GM23248 (cell line): ENCODE measurements around the gene PACS1.

Source experiments
- EZH2 ChIP-seq: fragments of 200-600 bp; sonication (generic); IDR thresholded peaks from 2 replicates; pipeline ENCODE4 v1.6.1; 2018; ENCODE audit warnings: antibody characterized with exemption, mild to moderate bottlenecking; ENCODE audit not compliant: insufficient read depth, poor library complexity, severe bottlenecking
- EZH2phosphoT487 ChIP-seq: fragments of 200-600 bp; sonication (generic); IDR thresholded peaks from 2 replicates; pipeline ENCODE4 v1.6.1; 2018; ENCODE audit warnings: antibody characterized with exemption, moderate library complexity, mild to moderate bottlenecking, low read depth; ENCODE audit not compliant: insufficient read depth

DNA sequence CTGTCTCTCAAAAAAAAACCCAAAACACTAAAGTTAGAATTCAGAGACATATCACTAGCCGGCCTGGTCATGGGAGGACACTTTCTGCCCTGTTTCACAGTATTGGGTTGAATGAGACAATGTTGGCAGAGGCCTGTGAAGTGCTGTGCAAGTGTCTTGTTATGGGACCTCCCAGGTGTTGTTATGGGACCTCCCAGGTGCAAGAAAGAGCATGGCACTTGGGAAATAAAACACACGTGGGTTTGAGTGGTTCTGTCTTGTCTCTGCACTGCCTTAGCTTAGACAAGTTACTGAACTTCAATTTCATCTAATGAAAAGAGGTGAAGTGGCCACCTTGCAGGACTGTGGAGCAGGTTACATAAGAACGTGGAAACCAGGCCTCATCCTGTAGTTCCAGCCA lies 169.4 kb downstream of the PACS1 start:
- TF ChIP-seq EZH2 (no peak), EZH2phosphoT487 (no peak)
